ENCODE measurements around the gene RABEPK. TPM values are rescaled to one million over a fixed set of nuclear protein-coding genes. Genes with fewer than 3 reads are reported as not detected.

Gene RABEPK
- total RNA-seq, 1 experiment from 2014 or later = 21.8 TPM

DNA sequence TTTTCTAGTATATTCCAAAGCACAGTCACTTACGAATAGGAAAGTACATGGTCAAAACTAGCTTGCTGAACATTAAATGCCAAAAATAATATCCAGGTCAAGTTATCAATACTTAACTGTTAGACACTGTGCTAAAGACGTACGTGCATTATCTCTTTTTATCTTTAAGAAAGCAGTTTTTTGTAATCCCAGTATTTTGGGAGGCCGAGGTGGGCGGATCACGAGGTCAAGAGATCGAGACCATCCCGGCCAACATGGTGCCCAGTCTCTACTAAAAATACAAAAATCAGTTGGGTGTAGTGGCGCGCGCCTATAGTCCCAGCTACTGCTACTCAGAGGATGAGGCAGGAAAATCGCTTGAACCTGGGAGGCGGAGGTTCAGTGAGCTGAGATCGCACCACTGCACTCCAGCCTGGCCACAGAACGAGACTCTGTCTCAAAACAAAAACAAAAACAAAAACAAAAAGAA lies 43.5 kb downstream of the RABEPK start:
- Histone ChIP-seq H2BK12ac (ENCODE audit: insufficient read length, low read depth, low read length) (no peak overlapping the region), H2BK5ac (ENCODE audit: insufficient read length, low read length) (no peak overlapping the region), H2BK20ac (ENCODE audit: low read depth, low read length, poor library complexity, severe bottlenecking) (no peak overlapping the region), H2AK5ac (ENCODE audit: insufficient read length, low read length) (no peak overlapping the region), H4K5ac (ENCODE audit: insufficient read length, low read depth, low read length) (no peak overlapping the region), H3K56ac (ENCODE audit: insufficient read length, low read depth, low read length) (no peak overlapping the region), H3T11ph (ENCODE audit: low read length) (no peak overlapping the region), H3K9me3 (ENCODE audit: control insufficient read depth, low read depth, low read length) (no peaks in the 10 kb centered on the region), H2BK120ac (ENCODE audit: low read depth, low read length, poor library complexity, severe bottlenecking) (no peak overlapping the region), H3K14ac (ENCODE audit: insufficient read depth, low read length) (no peak overlapping the region), H3K79me1 (ENCODE audit: insufficient read depth, low read depth, low read length, poor library complexity, severe bottlenecking) (peaks cover 4% of the 10 kb centered on the region), H3K4ac (ENCODE audit: low read depth, low read length) (no peak overlapping the region), H4K91ac (ENCODE audit: insufficient read length, low read depth, low read length) (no peak overlapping the region), H3K4me1 (ENCODE audit: insufficient read depth, low read length) (no peaks in the 10 kb centered on the region), H3K23me2 (ENCODE audit: insufficient read length, low read depth, low read length, poor library complexity, severe bottlenecking) (no peaks in the 10 kb centered on the region), H4K8ac (replicated peaks; ENCODE audit: insufficient read length, low read depth, low read length) (no peak overlapping the region), H3K9ac (ENCODE audit: extremely low read depth, insufficient read length, low read length) (no peak overlapping the region), H3K23ac (ENCODE audit: insufficient read length, low read depth, low read length) (no peak overlapping the region), H2AFZ (ENCODE audit: low read length) (no peak overlapping the region), H4K20me1 (ENCODE audit: control insufficient read depth, insufficient read depth, insufficient read length) (peaks cover 2% of the 10 kb centered on the region), H3K79me2 (ENCODE audit: insufficient read depth, low read length) (peaks cover 8% of the 10 kb centered on the region; the same call in 1 of the 2 replicates), H3K18ac (ENCODE audit: insufficient read length, low read depth, low read length) (no peak overlapping the region), H3K27ac (ENCODE audit: insufficient read length, low read depth, low read length) (no peak overlapping the region), H3K27me3 (ENCODE audit: insufficient read depth, low read length) (no peaks in the 10 kb centered on the region), H2BK15ac (ENCODE audit: low read depth, low read length) (no peak overlapping the region), H3K4me2 (ENCODE audit: insufficient read depth, insufficient read length, low read length) (no peak overlapping the region)
- Mint-ChIP-seq H3K36me3 (ENCODE audit: insufficient read depth in 1 of 3, low read depth in 3 of 3) (peaks cover 18 to 23% (median 19%) of the 10 kb centered on the region in 3 experiments), H3K4me3 (no peak overlapping the region), H3K27ac (peak overlapping the region in 2 of 3 experiments; percentile 49 to 64; a peak in 2 of 7 replicates), H3K27me3 (ENCODE audit: low read depth) (no peaks in the 10 kb centered on the region; the same call in 1 of the 2 replicates), H3K9me3 (peaks cover 0 to 4% of the 10 kb centered on the region in 2 experiments; a peak in 1 of 5 replicates), H3K4me1 (peaks cover 11 to 12% of the 10 kb centered on the region in 2 experiments)
- no peak for DNase-seq
- WGBS (ENCODE audit: extremely low coverage, insufficient read length, low lambda C conversion rate) = no CpG with 5 or more reads among the region's 15 CpGs
- TF ChIP-seq, protein P1, sequence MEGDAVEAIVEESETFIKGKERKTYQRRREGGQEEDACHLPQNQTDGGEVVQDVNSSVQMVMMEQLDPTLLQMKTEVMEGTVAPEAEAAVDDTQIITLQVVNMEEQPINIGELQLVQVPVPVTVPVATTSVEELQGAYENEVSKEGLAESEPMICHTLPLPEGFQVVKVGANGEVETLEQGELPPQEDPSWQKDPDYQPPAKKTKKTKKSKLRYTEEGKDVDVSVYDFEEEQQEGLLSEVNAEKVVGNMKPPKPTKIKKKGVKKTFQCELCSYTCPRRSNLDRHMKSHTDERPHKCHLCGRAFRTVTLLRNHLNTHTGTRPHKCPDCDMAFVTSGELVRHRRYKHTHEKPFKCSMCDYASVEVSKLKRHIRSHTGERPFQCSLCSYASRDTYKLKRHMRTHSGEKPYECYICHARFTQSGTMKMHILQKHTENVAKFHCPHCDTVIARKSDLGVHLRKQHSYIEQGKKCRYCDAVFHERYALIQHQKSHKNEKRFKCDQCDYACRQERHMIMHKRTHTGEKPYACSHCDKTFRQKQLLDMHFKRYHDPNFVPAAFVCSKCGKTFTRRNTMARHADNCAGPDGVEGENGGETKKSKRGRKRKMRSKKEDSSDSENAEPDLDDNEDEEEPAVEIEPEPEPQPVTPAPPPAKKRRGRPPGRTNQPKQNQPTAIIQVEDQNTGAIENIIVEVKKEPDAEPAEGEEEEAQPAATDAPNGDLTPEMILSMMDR (conservative IDR thresholded peaks at IDR 0.05) = no peak

Data from H9 (cell line).